ENCODE results near the gene DIAPH2.

Gene DIAPH2

GRCh38 chrX:96703379-96703778, 18.7 kb downstream of the DIAPH2 start:
- TF ChIP-seq GATA3 (IDR thresholded peaks at IDR 0.05; ENCODE audit: low read depth, low read length) (no peak), GATA2 (IDR thresholded peaks at IDR 0.05; ENCODE audit: low read depth, low read length) (no peak)

GRCh38 chrX:96703816-96704215, 19.2 kb downstream of the DIAPH2 start:
- TF ChIP-seq GATA2 (IDR thresholded peaks at IDR 0.05; ENCODE audit: low read depth, low read length): no peak
- TF ChIP-seq GATA3 (IDR thresholded peaks at IDR 0.05; ENCODE audit: low read depth, low read length): no peak

- TF ChIP-seq GATA3 (IDR thresholded peaks at IDR 0.05; ENCODE audit: low read depth, low read length) (no peak), GATA2 (IDR thresholded peaks at IDR 0.05; ENCODE audit: low read depth, low read length) (no peak)
Observed at GRCh38 chrX:96704629-96705028, 20.0 kb downstream of the DIAPH2 start.

- no peak for TF ChIP-seq GATA3 (IDR thresholded peaks at IDR 0.05; ENCODE audit: low read depth, low read length)
Observed at GRCh38 chrX:96705905-96706304, 21.3 kb downstream of the DIAPH2 start.

- no peak for TF ChIP-seq GATA3 (IDR thresholded peaks at IDR 0.05; ENCODE audit: low read depth, low read length)
- TF ChIP-seq GATA2 (IDR thresholded peaks at IDR 0.05; ENCODE audit: low read depth, low read length): no peak
Observed at GRCh38 chrX:96707804-96708203, 23.2 kb downstream of the DIAPH2 start.

- no peak for TF ChIP-seq GATA2 (IDR thresholded peaks at IDR 0.05; ENCODE audit: low read depth, low read length)
- no peak for TF ChIP-seq GATA3 (IDR thresholded peaks at IDR 0.05; ENCODE audit: low read depth, low read length)
Observed at GRCh38 chrX:96710031-96710430, 25.4 kb downstream of the DIAPH2 start.

- TF ChIP-seq GATA3 (IDR thresholded peaks at IDR 0.05; ENCODE audit: low read depth, low read length) (no peak), GATA2 (IDR thresholded peaks at IDR 0.05; ENCODE audit: low read depth, low read length) (no peak)
Observed at GRCh38 chrX:96713303-96713702, 28.7 kb downstream of the DIAPH2 start.

GRCh38 chrX:96715481-96715880, 30.8 kb downstream of the DIAPH2 start:
- TF ChIP-seq GATA2 (IDR thresholded peaks at IDR 0.05; ENCODE audit: low read depth, low read length) (no peak), GATA3 (IDR thresholded peaks at IDR 0.05; ENCODE audit: low read depth, low read length) (no peak)

- TF ChIP-seq GATA2 (IDR thresholded peaks at IDR 0.05; ENCODE audit: low read depth, low read length): no peak
- TF ChIP-seq GATA3 (IDR thresholded peaks at IDR 0.05; ENCODE audit: low read depth, low read length): no peak
Observed at GRCh38 chrX:96719161-96719875, 34.7 kb downstream of the DIAPH2 start.

- TF ChIP-seq GATA3 (IDR thresholded peaks at IDR 0.05; ENCODE audit: low read depth, low read length) (no peak), GATA2 (IDR thresholded peaks at IDR 0.05; ENCODE audit: low read depth, low read length) (no peak)
Observed at GRCh38 chrX:96721354-96721753, 36.7 kb downstream of the DIAPH2 start.

GRCh38 chrX:96722781-96723180, 38.1 kb downstream of the DIAPH2 start:
- no peak for TF ChIP-seq GATA2 (IDR thresholded peaks at IDR 0.05; ENCODE audit: low read depth, low read length)
- no peak for TF ChIP-seq GATA3 (IDR thresholded peaks at IDR 0.05; ENCODE audit: low read depth, low read length)

GRCh38 chrX:96729053-96729452, 44.4 kb downstream of the DIAPH2 start:
- TF ChIP-seq GATA3 (IDR thresholded peaks at IDR 0.05; ENCODE audit: low read depth, low read length): no peak
- TF ChIP-seq GATA2 (IDR thresholded peaks at IDR 0.05; ENCODE audit: low read depth, low read length): no peak

- TF ChIP-seq GATA2 (IDR thresholded peaks at IDR 0.05; ENCODE audit: low read depth, low read length): no peak
- no peak for TF ChIP-seq GATA3 (IDR thresholded peaks at IDR 0.05; ENCODE audit: low read depth, low read length)
Observed at GRCh38 chrX:96729868-96730643, 45.4 kb downstream of the DIAPH2 start.

GRCh38 chrX:96743367-96744073, 58.9 kb downstream of the DIAPH2 start:
- TF ChIP-seq GATA2 (IDR thresholded peaks at IDR 0.05; ENCODE audit: low read depth, low read length) (no peak), GATA3 (IDR thresholded peaks at IDR 0.05; ENCODE audit: low read depth, low read length) (no peak)

Measured in SH-SY5Y (cell line).